ENCODE measurements around the gene TET1. TPM values are rescaled to one million over a fixed set of nuclear protein-coding genes. Genes with fewer than 3 reads are reported as not detected.

Gene TET1
- total RNA-seq, 2 donors from 2014 or later: 1.6 to 3.6 TPM

DNA sequence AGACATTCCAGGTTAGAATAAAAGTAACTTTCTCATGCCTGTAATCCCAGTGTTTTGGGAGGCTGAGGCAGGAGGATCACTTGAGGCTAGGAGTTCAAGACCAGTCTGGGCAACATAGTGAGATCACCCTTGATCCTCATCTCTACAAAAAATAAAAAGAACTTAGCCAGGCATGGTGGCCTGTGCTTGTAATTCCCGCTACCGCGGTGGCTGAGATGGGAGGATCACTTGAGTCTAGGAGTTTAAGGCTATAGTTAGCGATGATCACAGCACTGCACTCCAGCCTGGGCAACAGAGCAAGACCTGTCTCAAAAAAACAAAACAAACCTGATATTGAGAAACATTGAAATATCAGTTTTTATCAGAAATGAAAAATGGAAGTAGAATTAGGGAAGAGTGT is 4.6 kb downstream of the TET1 start:
- H3K9me3 ChIP-seq: no peaks in the 10 kb centered on the region
- ATAC-seq: no peak
- H3K27me3 ChIP-seq: no peaks in the 10 kb centered on the region
- H3K27ac ChIP-seq: no peak overlapping the region
- 74 to 95% methylated on average over 3 to 4 of the region's 4 CpGs for WGBS, 2 donors
- DNase-seq: no peak
- H3K36me3 ChIP-seq (replicated peaks in 1 of 2; ENCODE audit: insufficient read depth in 1 of 2, low read depth in 2 of 2): no peaks in the 10 kb centered on the region
- TF ChIP-seq POLR2A (IDR thresholded peaks at IDR 0.05): no peak
- TF ChIP-seq, protein P1, sequence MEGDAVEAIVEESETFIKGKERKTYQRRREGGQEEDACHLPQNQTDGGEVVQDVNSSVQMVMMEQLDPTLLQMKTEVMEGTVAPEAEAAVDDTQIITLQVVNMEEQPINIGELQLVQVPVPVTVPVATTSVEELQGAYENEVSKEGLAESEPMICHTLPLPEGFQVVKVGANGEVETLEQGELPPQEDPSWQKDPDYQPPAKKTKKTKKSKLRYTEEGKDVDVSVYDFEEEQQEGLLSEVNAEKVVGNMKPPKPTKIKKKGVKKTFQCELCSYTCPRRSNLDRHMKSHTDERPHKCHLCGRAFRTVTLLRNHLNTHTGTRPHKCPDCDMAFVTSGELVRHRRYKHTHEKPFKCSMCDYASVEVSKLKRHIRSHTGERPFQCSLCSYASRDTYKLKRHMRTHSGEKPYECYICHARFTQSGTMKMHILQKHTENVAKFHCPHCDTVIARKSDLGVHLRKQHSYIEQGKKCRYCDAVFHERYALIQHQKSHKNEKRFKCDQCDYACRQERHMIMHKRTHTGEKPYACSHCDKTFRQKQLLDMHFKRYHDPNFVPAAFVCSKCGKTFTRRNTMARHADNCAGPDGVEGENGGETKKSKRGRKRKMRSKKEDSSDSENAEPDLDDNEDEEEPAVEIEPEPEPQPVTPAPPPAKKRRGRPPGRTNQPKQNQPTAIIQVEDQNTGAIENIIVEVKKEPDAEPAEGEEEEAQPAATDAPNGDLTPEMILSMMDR (IDR thresholded peaks at IDR 0.05): no peak
- H3K4me1 ChIP-seq: peaks cover 18% of the 10 kb centered on the region
- intact Hi-C loops (cut with DNase I): no loop called here
- H3K4me3 ChIP-seq: no peak overlapping the region

GRCh38 chr10:68565658-68566057 is 5.5 kb downstream of the TET1 start:
- Histone ChIP-seq H3K27me3 (no peaks in the 10 kb centered on the region), H3K9me3 (no peaks in the 10 kb centered on the region), H3K4me1 (peaks cover 8% of the 10 kb centered on the region), H3K36me3 (replicated peaks in 1 of 2; ENCODE audit: insufficient read depth in 1 of 2, low read depth in 2 of 2) (no peaks in the 10 kb centered on the region), H3K4me3 (no peak overlapping the region), H3K27ac (no peak overlapping the region)
- 92 to 97% methylated on average over 3 of the region's 3 CpGs for WGBS, 2 donors
- no peak for TF ChIP-seq POLR2A (IDR thresholded peaks at IDR 0.05)
- TF ChIP-seq, protein P1 (IDR thresholded peaks at IDR 0.05): no peak
- DNase-seq (no peak), ATAC-seq (no peak)
- intact Hi-C loops (cut with DNase I): no loop called here

- intact Hi-C loops (cut with DNase I): no loop called here
- Histone ChIP-seq H3K27me3 (no peaks in the 10 kb centered on the region), H3K27ac (no peak overlapping the region), H3K4me3 (no peak overlapping the region), H3K4me1 (peaks cover 1% of the 10 kb centered on the region), H3K9me3 (no peaks in the 10 kb centered on the region), H3K36me3 (replicated peaks in 1 of 2; ENCODE audit: insufficient read depth in 1 of 2, low read depth in 2 of 2) (no peaks in the 10 kb centered on the region)
- TF ChIP-seq POLR2A (IDR thresholded peaks at IDR 0.05): no peak
- TF ChIP-seq, protein P1 (IDR thresholded peaks at IDR 0.05): no peak
- 57 to 71% methylated on average over 1 of the region's 1 CpG for WGBS, 2 donors
- DNase-seq (no peak), ATAC-seq (no peak)
Measured at GRCh38 chr10:68566351-68566750, 6.2 kb downstream of the TET1 start.

- intact Hi-C loops (cut with DNase I): no loop called here
- Histone ChIP-seq H3K27ac (no peak overlapping the region), H3K27me3 (no peaks in the 10 kb centered on the region), H3K4me3 (no peak overlapping the region), H3K36me3 (replicated peaks in 1 of 2; ENCODE audit: insufficient read depth in 1 of 2, low read depth in 2 of 2) (no peaks in the 10 kb centered on the region), H3K9me3 (no peaks in the 10 kb centered on the region), H3K4me1 (no peaks in the 10 kb centered on the region)
- WGBS, 2 donors: 74 to 75% methylated on average over 2 of the region's 2 CpGs
- TF ChIP-seq POLR2A (IDR thresholded peaks at IDR 0.05): no peak
- TF ChIP-seq, protein P1 (IDR thresholded peaks at IDR 0.05): no peak
- DNase-seq (no peak), ATAC-seq (no peak)
Measured at GRCh38 chr10:68566955-68567354, 6.8 kb downstream of the TET1 start.

- Histone ChIP-seq H3K36me3 (replicated peaks in 1 of 2; ENCODE audit: insufficient read depth in 1 of 2, low read depth in 2 of 2) (no peaks in the 10 kb centered on the region), H3K27ac (no peak overlapping the region), H3K4me1 (no peaks in the 10 kb centered on the region), H3K27me3 (no peaks in the 10 kb centered on the region), H3K4me3 (no peak overlapping the region), H3K9me3 (no peaks in the 10 kb centered on the region)
- intact Hi-C loops (cut with DNase I): no loop called here
- WGBS, 2 donors: 61 to 87% methylated on average over 5 of the region's 5 CpGs
- TF ChIP-seq, protein P1 (IDR thresholded peaks at IDR 0.05): no peak
- TF ChIP-seq POLR2A (IDR thresholded peaks at IDR 0.05): no peak
- ATAC-seq: no peak
- DNase-seq: no peak
Measured at GRCh38 chr10:68572151-68572550, 12.0 kb downstream of the TET1 start.
